Calu3 (cell line): Measurements from ENCODE around the gene JAKMIP2. TPM values are rescaled to one million over a fixed set of nuclear protein-coding genes. Genes with fewer than 3 reads are reported as not detected.
"Not testable (repeated sequence)": the region's sequence is repeated elsewhere in the genome, so short reads cannot be mapped to it uniquely, and the experiment has no call there.

Experiments used
- BruUV-seq: library from RNA; stranded (reverse); fragments of 400-500 nt; replicated peaks from 2 replicates; lab custom pipeline; 2021; lab: Mats Ljungman, UMichigan
- CTCF ChIA-PET: fragments of 300-600 bp; sonication (Branson Sonifier 250); formaldehyde crosslinking; loops from one replicate; lab custom pipeline; 2022; ENCODE audit warnings: antibody characterized with exemption; lab: Charles Lee
- DNase-seq: peaks from one replicate; pipeline ENCODE4 v3.0.0; 2022
- H3K27ac Mint-ChIP-seq: one replicate; pipeline ENCODE4 v1.8.0; 2022; ENCODE audit warnings: mixed read lengths; ENCODE audit not compliant: unreplicated experiment
- H3K27me3 Mint-ChIP-seq: one replicate; pipeline ENCODE4 v1.8.0; 2022; ENCODE audit warnings: mixed read lengths; ENCODE audit not compliant: unreplicated experiment
- H3K36me3 Mint-ChIP-seq: one replicate; pipeline ENCODE4 v1.8.0; 2022; ENCODE audit warnings: mild to moderate bottlenecking, moderate library complexity, mixed read lengths; ENCODE audit not compliant: insufficient read depth, unreplicated experiment
- H3K4me1 Mint-ChIP-seq: one replicate; pipeline ENCODE4 v1.8.0; 2022; ENCODE audit warnings: mild to moderate bottlenecking, low read depth, mixed read lengths; ENCODE audit not compliant: unreplicated experiment
- H3K4me3 Mint-ChIP-seq: one replicate; pipeline ENCODE4 v1.8.0; 2022; ENCODE audit warnings: mild to moderate bottlenecking, low read depth, moderate library complexity, mixed read lengths; ENCODE audit not compliant: unreplicated experiment
- H3K9me3 Mint-ChIP-seq: one replicate; pipeline ENCODE4 v1.8.0; 2022; ENCODE audit warnings: low read depth, mixed read lengths; ENCODE audit not compliant: unreplicated experiment
- intact Hi-C: fragments of 100-400 bp; cut with micrococcal nuclease; formaldehyde crosslinking; loops from one replicate; pipeline ENCODE4 v1.10.0; 2022; ENCODE audit not compliant: unreplicated experiment
- total RNA-seq: library from RNA; stranded (reverse); gene quantifications from 2 replicates; pipeline ENCODE4 v1.2.3, GENCODE V29; 2022
- TF ChIP-seq, protein P1 (sequence below): fragments of 200-600 bp; IDR thresholded peaks from one replicate; pipeline ENCODE4 v1.8.0; 2022; ENCODE audit warnings: antibody characterized with exemption; ENCODE audit not compliant: unreplicated experiment

JAKMIP2 gene
- total RNA-seq, 1 experiment from 2014 or later = not detected

DNA sequence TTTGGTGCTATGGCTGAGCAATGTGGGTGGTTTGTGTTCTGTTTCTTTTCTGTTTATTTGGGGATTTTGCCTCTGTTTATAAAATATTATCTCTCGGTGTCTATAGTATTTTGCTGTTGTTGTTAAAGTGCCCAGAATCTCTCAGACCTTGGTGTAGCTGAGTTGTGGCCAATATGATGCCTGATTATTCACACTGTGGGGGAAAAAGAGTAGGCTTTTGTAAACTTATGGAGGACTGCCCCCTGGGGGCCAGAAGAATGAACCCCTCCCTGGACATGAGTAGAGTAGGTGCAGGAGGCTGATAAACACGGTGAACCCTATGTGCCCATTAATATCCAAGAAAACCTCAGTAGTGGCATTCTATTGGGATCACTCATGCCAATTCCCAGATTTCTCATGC is 223.7 kb downstream of the JAKMIP2 start:
- CTCF ChIA-PET = interaction anchor here (0.7 to 3.3 kb wide), 6 partner anchors 9 to 110 kb away, joined by 3 to 15 read pairs (median 6); no protein-coding TSS in a partner anchor

DNA sequence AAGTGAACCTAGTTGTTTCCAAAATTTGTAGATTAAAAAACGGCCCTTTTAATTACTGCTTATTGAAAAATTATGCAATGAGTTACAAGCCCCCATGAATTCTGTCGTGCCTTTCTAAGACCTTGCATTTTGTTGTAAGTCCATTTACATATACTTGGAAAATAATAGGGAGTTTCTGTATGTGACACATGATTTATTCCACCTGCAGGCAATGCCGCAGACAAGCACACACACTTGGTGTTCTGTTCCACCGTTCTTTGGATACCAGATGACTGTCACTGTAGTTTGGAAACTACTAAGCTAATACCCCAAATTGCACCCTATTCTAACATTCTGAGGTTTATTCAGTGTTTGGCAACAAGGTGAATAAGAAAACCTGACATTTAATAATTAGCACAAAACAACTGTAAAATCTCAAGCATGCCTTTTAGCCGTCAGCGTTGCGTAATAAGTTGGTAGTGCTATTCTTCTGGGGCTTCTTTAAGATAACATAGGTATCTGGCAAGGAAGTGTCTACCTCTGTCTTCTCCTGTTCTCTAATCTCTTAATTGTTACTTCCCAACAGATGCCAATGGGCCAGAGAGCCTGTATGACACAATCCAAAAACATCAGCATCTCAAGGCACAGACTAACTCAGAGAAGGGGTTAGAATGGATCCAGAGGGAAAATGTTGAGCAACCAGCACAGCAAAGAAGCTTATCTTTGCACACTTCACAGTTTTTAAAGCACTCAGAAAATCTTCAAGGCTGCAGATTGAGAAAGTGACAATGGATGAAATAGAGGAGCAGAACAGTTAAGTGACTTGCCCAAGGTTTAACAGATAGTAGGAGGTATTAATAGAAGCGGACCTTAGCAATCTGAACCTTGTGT is 224.4 kb downstream of the JAKMIP2 start:
- TF ChIP-seq, protein P1, sequence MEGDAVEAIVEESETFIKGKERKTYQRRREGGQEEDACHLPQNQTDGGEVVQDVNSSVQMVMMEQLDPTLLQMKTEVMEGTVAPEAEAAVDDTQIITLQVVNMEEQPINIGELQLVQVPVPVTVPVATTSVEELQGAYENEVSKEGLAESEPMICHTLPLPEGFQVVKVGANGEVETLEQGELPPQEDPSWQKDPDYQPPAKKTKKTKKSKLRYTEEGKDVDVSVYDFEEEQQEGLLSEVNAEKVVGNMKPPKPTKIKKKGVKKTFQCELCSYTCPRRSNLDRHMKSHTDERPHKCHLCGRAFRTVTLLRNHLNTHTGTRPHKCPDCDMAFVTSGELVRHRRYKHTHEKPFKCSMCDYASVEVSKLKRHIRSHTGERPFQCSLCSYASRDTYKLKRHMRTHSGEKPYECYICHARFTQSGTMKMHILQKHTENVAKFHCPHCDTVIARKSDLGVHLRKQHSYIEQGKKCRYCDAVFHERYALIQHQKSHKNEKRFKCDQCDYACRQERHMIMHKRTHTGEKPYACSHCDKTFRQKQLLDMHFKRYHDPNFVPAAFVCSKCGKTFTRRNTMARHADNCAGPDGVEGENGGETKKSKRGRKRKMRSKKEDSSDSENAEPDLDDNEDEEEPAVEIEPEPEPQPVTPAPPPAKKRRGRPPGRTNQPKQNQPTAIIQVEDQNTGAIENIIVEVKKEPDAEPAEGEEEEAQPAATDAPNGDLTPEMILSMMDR = no peak
- no TSS peak for BruUV-seq
- Mint-ChIP-seq H3K4me1 (peaks cover 21% of the 10 kb centered on the region), H3K27ac (no peak overlapping the region), H3K27me3 (no peaks in the 10 kb centered on the region), H3K4me3 (no peak overlapping the region), H3K36me3 (no peaks in the 10 kb centered on the region), H3K9me3 (no peaks in the 10 kb centered on the region)
- CTCF ChIA-PET = interaction anchor here (0.7 to 3.3 kb wide), 5 partner anchors 10 to 109 kb away, joined by 3 to 15 read pairs (median 6); no protein-coding TSS in a partner anchor
- intact Hi-C loops = loop anchor here (5.0 kb wide), 2 partner anchors 166 to 336 kb away; no protein-coding TSS in a partner anchor
- no peak for DNase-seq

More for the DNA sequence above, 223.7 kb downstream of the JAKMIP2 start:
- Mint-ChIP-seq H3K4me3 (no peak overlapping the region), H3K27me3 (no peaks in the 10 kb centered on the region), H3K27ac (no peak overlapping the region), H3K9me3 (no peaks in the 10 kb centered on the region), H3K4me1 (peaks cover 17% of the 10 kb centered on the region), H3K36me3 (no peaks in the 10 kb centered on the region)
- DNase-seq = peak; percentile 75
- intact Hi-C loops = loop anchor here (1.0 to 5.0 kb wide), 4 partner anchors 95 to 337 kb away; no protein-coding TSS in a partner anchor
- BruUV-seq = no TSS peak
- TF ChIP-seq, protein P1 = peak; percentile 77

DNA sequence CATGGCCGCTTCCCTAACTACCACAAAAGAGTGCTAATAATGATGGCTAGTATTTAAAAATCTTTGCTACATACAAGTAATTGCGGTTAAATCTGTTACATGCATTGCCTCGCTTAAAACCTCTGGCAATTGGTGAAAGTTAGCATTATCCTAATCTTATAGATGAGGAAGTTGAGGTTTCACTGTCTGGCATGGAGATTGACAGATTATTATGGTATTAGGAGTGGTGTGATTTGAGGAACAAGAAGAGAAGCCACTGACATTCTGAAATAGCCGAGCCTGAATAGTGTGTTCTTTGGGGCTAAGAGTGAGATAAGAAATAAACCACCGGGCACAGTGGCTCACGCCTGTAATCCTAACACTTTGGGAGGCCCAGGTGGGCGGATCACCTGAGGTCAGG is 227.4 kb downstream of the JAKMIP2 start:
- Mint-ChIP-seq H3K27ac (no peak overlapping the region), H3K9me3 (no peaks in the 10 kb centered on the region), H3K36me3 (no peaks in the 10 kb centered on the region), H3K4me1 (peaks cover 21% of the 10 kb centered on the region), H3K27me3 (no peaks in the 10 kb centered on the region), H3K4me3 (no peak overlapping the region)
- TF ChIP-seq, protein P1 = no peak
- no peak for DNase-seq
- CTCF ChIA-PET = interaction anchor here (1.4 kb wide), 1 partner anchor 91 kb away, joined by 7 read pairs; no protein-coding TSS in a partner anchor
- no TSS peak for BruUV-seq
- intact Hi-C loops = loop anchor here (5.0 kb wide), 2 partner anchors 163 to 333 kb away; no protein-coding TSS in a partner anchor

DNA sequence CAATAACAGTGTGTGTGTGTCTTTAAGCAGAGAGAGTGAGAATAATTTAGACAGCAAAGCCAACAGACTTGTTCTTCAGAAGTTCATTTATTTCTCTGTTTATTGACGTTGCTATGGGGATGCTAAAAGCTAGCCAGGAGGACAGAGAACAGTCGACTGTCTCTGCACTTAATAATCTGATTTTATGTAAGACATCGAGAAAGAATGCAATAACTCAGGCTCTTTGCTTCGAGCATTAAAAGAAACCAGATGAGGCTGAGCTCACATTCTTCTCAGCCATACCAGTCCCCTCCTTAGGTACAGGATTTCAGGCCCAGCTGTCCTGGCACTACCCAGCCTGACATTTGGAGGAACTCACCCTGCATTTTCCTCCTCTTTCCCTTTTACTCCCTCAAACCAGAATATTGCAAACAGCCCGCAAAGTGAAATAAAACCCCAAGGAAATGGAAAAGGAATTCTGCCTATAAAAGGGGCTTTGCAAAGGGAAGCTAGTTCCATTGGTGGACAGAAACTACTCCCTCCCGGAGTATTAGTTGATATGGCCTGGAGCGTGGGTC is 228.2 kb downstream of the JAKMIP2 start:
- H3K27ac Mint-ChIP-seq = peak overlapping the region; percentile 3
- intact Hi-C loops = no loop called here
- TF ChIP-seq, protein P1 = no peak
- H3K4me1 Mint-ChIP-seq = peaks cover 21% of the 10 kb centered on the region
- no peaks in the 10 kb centered on the region for H3K36me3 Mint-ChIP-seq
- BruUV-seq = no TSS peak
- H3K9me3 Mint-ChIP-seq = peaks cover 2% of the 10 kb centered on the region
- CTCF ChIA-PET = interaction anchor here (1.4 kb wide), 1 partner anchor 90 kb away, joined by 7 read pairs; no protein-coding TSS in a partner anchor
- H3K27me3 Mint-ChIP-seq = no peaks in the 10 kb centered on the region
- H3K4me3 Mint-ChIP-seq = no peak overlapping the region
- no peak for DNase-seq

DNA sequence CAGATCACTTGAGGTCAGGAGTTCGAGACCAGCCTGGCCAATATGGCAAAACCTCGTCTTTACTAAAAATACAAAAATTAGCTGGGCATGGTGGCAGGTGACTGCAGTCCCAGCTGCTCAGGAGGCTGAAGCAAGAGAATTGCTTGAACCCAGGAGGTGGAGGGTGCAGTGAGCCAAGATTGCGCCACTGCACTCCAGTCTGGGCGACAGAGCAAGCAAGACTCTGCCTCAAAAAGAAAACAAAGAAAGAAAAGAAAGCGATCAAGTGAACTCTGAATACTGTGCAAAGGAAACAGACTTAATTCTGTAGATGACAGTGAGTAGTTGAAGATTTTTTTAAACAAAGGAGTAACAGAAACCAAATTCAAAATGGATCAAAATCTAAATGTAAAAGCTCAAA is 228.7 kb downstream of the JAKMIP2 start:
- H3K36me3 Mint-ChIP-seq, intact Hi-C loops, H3K9me3 Mint-ChIP-seq, H3K27me3 Mint-ChIP-seq, BruUV-seq, H3K4me3 Mint-ChIP-seq, DNase-seq: not testable (repeated sequence)
- CTCF ChIA-PET = interaction anchor here (1.4 kb wide), 1 partner anchor 89 kb away, joined by 7 read pairs; no protein-coding TSS in a partner anchor
- Mint-ChIP-seq H3K27ac (peak overlapping the region; percentile 3), H3K4me1 (peaks cover 18% of the 10 kb centered on the region)
